HG02870 (cell line): ENCODE data around the gene BLOC1S1.

Experiments used
- ATAC-seq: cut with Tn5 transposase; IDR thresholded peaks from one replicate; pipeline ENCODE4 v1.9.1; 2021; ENCODE audit warnings: mild to moderate bottlenecking, moderate library complexity; ENCODE audit not compliant: unreplicated experiment

Gene BLOC1S1

DNA sequence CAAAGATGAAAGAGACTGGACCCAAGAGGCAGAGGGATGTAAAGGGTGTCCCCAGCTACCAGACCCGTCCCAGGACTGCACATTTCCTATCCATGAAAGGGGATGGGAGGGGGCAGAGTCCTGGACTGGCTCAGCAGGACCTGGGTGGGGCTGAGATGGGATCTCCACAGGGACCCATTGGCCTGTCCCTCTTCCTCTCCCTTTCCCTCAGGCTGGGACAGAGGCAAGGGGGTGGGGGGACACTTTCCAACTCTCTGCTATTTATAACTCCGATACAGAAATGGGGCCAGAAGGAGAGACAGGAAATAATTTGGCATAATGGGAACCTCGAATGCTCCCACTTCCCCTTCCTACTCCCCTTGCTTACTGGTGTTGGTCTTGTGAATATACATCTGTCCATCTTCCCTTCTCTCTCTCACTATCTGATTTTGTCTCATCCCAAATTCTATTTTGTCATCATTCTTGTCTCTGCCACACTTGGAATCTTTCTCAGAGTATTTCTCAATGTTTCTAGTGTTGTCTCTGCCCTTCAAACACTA is 7.1 kb upstream of the BLOC1S1 start:
- ATAC-seq: no peak

DNA sequence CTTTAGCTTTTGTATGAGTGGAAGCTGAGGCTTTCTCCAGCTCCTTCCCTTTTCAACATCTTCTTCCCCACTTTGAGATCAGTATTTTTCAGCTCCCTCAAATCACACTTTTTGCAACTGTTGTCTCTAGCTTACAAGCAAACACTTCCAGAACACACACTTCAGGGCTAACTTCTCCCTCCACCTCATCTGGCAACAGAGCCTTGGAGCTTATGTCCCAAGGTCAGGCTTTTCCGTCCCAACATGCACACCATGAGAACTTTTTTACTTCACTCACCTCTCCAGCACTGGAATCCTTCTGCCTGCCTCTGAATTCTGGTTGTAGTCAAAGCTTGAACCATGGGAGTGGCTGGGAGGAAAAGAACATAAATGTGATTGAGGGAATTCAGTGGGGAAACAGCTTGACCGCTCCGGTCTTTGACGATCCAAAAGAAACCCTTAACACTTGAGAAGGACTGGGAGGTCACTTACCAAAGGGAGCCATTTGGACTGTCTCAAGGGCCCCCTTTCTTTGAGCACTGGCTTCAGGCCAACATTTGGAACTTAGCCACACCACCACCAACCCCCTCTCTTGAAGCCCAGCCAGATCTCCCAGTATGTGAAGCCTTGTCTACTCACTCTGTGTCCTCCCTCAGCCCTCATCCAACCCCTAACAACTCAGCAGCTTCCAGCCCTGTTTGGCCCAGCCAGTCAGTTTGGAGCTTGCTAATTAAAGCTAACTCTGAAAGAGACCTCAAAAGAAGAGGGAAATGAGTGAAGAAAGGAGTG is 3.9 kb upstream of the BLOC1S1 start:
- no peak for ATAC-seq

DNA sequence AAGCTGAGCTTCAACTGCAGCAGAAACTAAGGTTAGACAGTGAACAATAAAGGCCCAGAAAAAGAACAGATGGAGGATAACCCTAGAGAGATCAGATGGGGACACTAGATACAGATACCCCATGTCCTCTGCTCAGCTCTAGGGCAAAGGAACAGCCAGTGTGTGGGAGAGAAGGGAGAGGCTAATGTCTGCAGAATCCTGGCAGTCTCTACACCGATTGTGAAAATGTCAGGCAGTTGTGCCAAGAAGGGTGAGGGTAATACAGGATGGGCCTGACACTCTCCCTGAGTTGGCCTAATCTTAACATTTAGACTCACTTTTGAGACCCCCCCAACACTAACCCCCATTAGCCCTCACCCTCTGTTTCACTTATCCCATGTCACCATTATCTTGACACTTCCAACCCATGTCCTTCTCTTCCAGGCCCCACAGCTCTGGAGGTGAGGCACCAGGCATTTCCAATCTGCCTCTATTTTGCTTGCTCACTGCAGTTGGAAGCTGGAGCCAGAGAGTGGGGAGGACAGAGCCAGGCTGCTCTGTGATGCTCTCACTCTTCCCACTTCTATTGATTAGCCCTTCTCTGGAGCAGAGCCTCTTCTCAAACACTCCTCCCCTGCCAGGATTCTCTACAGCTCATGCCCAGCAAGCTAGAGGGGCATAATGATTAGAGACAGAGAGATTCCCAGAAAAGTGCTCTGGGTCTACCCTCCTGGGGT is 3.0 kb upstream of the BLOC1S1 start:
- no peak for ATAC-seq

DNA sequence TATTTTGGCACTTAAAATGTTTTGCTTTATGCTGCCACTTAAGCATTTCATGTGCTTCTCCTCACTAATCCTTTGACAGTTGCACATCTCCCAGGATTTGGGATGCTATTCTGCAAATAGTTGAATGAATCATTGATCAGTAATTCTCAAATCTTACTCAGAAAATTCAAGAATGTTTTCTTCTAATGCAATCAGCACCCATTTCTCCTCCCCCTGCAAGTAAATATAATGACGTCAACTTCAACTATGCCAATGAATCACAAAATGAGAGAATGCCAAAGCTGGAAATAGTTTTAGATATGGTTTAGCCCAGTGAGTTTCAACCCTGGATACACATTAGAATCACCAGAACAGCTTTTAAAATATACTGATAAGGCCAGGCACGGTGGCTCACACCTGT is 2.1 kb upstream of the BLOC1S1 start:
- no peak for ATAC-seq

DNA sequence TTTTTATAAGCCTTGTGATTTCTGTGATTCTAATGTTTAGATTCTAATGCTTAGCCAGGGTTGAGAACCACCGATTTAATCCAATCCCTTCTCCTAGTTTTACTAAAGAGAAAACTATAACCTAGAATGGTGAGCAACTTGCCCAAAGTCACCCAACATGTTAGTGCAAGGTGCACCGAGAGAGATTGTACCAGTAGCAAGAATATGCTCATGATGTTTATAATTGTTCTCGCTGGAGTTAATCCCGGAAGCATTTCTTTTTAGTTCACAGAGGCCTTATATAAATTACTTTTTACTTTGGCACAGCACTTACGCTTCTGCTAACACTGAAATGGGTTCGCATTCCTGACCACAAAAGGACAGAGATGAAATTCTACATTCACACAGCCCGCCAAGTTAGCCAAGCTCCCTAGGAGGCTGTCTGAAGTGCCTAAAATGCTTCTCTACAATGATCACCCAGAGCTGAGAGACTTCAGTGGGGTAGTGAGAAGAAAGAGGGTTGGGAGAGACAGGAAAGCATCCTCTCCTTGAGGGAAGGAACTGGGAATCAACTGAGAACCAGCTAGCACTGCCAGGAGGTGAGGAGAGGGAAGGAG is 579 bp upstream of the BLOC1S1 start:
- no peak for ATAC-seq

DNA sequence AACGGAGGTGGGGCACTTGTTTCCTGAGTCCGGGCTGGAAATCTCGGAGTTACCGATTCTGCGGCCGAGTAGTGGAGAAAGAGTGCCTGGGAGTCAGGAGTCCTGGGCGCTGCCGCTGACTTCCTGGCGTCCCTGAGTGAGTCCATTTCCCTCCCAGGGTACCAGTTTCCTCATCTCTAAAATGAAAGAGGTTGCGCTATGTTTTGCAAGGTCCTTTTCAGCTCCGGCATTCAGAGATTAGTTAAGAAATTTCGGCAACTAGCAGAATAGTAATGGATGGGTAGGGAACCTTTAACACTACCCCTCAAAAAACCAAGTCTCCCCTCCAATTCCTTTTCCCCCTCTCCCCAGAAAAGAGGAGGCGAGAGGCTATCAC is 724 bp downstream of the BLOC1S1 start:
- no peak for ATAC-seq

DNA sequence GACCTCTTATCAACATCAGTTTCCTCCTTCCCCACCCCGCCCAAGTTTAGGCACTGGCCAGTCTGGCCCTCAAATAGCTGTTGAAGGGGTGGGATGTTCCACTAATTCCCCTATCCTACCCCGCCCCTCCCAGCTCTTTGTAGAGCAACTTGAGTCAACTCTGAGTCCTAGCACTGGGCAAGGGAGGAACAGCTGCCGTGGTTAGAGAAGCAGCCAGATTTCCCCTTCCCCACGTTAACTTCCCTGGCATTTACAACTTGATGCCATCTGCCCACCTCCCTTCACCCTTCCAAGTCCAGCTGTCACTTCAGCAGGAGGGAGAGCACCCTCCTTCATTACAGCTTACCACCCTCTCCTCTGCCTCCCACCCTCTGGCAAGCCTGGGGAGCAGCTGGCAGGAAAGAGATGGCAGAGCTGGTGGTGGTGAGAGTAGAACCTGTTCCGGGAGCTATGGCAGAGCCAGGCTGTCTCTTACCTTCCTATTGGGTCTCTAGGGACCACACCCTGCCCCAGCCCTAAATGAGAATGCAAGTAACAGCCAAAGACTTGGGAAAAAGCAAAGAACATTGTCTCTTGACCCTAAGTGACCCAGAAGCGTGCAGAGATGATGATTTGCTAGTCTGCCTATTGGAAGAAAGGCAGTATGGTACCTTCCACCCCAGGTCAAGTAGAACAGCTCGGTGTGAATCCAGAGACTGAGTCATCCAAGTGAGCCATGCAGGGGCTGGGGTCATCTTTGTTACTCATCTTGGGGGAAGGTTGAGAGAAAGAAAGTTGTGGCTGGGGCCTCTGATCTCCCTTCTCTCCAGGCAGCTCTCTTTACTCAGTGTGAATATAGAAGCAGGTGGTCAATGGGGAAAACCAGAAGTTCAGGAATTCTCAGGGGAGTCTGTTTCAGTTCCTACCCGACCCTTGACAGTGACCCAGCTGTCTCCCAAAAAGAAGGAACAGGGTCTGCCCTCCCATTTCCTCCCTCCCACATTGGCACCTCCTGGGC is 1.5 kb downstream of the BLOC1S1 start:
- ATAC-seq: no peak

DNA sequence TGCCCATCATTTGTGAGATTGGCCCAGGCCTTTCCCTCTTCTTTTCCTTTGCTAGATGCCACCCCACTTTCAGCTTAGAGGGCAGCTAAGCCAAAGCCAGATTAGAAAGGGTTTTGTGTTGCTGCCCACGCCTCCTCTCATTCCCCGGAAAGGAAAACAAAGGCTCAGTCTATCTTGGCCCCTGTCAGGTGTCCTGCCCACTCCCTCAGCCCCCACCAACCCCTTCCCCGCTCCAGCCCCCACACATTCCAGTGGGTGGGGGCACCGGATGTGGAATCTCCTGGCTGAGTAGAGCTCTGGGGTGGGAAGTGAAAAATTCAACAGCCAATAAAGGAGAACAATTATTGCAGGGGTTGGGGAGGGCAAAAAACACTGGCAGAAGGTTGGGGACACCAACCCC is 2.2 kb downstream of the BLOC1S1 start:
- ATAC-seq: no peak

DNA sequence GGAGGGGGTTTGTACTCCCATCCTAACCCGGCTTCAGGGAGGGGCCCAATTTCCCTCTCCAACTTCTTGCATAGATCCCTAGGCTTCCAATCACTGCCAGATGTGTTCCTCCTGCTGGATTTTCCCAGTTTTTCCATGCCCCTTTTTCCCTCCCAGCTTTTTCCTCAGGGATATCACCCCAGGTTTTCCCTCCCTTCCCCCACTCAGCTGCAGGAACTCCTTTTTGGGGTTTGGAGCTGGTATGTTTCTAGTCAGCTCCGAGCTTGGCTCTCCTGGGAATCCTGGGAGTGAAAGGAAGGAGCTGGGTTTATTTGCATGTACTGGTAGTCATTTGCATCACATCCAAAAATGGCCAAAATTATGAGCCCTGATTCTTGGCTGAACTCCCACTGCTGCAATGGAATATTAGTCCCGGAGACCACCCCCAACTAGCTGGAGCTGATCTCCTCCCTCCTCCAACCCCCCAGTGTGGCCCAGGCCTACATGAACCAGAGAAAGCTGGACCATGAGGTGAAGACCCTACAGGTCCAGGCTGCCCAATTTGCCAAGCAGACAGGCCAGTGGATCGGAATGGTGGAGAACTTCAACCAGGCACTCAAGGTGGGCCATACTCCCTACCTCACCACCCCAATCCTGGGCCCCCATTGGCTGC is 2.9 kb downstream of the BLOC1S1 start:
- ATAC-seq: no peak

DNA sequence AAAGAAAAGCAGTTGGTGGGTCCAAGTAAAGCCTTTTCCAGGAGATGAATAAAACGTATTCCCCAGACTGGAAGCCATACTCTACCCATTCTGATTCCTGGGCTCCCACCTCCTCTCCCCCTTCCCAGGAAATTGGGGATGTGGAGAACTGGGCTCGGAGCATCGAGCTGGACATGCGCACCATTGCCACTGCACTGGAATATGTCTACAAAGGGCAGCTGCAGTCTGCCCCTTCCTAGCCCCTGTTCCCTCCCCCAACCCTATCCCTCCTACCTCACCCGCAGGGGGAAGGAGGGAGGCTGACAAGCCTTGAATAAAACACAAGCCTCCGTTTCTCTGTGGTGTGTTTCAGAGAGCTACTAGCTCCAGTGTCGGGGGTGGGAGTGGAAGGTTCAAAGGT is 3.5 kb downstream of the BLOC1S1 start:
- ATAC-seq: no peak

DNA sequence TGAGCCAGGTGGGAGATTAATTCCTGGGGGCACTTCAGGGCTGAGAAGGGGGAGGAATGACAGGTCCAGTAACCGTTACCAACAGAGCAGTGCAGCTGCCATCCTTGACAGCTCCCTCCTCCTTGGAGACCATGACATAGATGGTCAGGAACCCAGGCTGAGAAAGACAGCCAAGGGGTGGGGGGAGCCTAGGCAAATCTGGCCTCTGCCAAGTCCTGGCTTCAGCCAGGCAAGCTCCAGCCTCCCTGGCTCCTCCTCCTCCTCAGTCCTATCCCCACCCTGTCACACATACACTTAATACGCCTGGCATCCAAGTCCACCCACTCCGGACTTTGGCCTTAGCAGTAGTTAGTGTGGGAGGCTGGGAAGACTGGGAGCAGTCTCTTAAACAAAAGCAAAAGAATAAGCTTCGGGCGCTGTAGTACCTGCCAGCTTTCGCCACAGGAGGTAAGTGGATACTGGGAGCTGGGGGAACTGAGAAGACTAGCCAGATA is 4.3 kb downstream of the BLOC1S1 start, which contains the start of gene RDH5:
Gene RDH5 (plus strand): TSS at position 323 of the 494 bp plus-strand sequence. CDS start 792 bp downstream, outside the sequence.
- no peak for ATAC-seq

DNA sequence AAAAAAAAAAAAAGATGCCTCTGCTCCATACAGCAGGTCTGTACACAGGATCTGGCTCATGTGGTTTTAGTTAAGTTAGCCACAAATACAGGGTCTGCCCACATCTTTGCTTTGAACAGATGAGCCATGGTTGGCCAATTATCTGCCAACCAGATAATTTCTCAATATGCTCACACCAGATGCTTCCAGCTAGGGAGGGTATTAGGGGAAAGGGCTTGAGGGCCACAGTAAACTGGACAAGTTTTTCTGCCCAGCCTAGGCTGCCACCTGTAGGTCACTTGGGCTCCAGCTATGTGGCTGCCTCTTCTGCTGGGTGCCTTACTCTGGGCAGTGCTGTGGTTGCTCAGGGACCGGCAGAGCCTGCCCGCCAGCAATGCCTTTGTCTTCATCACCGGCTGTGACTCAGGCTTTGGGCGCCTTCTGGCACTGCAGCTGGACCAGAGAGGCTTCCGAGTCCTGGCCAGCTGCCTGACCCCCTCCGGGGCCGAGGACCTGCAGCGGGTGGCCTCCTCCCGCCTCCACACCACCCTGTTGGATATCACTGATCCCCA is 5.1 kb downstream of the BLOC1S1 start:
- ATAC-seq: no peak

DNA sequence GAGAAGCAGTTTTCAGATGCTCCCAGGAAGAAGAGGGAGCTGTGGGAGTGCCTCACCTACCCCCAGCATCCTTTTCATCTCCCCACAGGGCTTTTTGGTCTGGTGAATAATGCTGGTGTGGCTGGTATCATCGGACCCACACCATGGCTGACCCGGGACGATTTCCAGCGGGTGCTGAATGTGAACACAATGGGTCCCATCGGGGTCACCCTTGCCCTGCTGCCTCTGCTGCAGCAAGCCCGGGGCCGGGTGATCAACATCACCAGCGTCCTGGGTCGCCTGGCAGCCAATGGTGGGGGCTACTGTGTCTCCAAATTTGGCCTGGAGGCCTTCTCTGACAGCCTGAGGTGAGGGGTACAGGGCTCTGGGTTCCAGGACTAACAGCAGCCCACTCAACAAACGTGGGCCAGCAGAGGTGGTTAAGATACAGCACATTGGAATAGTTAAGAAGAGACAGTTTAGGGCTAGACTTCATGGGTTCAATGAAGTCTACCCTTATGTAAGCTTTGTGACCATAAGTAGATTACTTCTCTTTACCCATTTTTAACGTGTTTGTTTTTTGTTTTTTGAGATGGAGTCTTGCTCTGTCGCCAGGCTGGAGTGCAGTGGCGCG is 5.9 kb downstream of the BLOC1S1 start:
- no peak for ATAC-seq

DNA sequence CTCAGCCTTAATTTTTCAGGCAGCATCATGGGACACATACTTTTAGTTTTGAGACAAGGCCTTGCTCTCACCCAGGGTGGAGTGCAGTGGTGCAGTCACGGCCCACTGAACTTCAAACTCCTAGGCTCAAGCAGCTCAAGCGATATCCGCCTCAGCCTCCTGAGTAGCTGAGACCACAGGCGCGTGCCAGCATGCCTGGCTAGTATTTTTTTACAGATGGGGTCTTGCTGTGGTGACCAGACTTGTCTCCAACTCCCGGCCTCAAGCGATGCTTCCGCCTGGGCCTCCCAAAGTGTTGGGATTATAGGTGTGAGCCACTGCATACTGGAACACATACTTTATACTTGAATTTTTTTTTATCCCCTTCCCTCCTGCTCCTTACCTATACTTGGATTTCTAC is 7.1 kb downstream of the BLOC1S1 start:
- no peak for ATAC-seq

DNA sequence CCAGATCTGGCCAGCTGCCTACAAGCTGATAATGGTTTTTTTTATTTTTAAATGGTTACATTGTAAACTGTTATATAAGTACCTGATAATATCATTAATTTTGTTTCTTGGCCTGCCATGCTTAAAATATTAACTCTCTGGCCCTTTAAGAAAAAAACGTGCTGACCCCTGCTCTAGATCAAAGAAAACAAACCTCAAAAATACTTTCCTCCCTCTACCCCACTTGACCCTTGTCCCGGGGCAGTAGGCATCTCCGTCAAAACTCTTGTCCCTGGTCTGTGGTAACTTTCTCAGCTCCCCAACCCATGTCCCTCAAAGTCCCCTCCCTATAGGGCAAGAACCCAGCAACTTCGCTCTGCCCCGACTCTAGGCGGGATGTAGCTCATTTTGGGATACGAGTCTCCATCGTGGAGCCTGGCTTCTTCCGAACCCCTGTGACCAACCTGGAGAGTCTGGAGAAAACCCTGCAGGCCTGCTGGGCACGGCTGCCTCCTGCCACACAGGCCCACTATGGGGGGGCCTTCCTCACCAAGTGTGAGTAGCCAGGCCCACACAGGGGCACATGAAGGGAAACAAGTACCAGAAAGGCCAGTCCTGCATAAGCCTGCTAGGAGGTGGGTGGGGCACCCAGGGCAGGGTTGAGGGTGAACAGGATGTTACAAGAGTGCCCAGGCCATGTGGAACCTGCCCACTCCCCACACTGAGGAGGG is 7.8 kb downstream of the BLOC1S1 start:
- ATAC-seq: no peak

DNA sequence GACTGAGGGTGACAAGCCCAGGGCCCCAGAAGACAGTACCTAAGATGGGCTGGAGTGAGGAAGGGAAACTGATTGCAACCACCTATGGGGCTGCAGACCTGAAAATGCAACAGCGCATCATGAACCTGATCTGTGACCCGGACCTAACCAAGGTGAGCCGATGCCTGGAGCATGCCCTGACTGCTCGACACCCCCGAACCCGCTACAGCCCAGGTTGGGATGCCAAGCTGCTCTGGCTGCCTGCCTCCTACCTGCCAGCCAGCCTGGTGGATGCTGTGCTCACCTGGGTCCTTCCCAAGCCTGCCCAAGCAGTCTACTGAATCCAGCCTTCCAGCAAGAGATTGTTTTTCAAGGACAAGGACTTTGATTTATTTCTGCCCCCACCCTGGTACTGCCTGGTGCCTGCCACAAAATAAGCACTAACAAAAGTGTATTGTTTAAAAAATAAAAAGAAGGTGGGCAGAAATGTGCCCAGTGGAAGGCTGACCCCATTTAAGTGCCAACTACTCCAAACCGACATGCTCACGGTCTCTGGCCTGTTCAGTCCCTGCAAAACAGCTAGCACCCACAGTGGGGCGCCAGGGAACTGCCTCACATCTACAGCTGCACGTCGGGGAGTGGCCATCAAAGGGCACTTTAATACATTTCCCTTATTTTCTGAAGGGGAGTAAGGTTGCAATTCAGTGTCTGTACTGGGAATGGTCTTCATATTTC is 8.5 kb downstream of the BLOC1S1 start:
- no peak for ATAC-seq

DNA sequence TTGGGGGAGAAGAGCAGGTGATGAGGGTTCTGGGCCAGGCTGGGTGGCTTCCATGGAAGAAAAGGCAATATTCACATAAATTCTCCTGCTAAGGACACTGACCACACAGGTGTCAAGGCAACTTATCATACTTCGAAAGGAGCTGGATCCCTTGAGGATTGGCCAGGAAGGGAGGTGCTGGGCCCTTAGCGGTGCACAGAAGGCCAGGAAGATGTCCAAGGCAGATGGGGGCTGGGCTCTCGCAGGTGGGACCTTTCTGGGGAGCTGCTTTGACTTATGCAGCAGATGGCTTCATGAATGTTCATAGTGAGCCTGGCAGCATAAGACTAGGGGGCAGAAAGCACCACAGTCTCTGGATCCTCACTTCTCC is 9.1 kb downstream of the BLOC1S1 start:
- no peak for ATAC-seq

DNA sequence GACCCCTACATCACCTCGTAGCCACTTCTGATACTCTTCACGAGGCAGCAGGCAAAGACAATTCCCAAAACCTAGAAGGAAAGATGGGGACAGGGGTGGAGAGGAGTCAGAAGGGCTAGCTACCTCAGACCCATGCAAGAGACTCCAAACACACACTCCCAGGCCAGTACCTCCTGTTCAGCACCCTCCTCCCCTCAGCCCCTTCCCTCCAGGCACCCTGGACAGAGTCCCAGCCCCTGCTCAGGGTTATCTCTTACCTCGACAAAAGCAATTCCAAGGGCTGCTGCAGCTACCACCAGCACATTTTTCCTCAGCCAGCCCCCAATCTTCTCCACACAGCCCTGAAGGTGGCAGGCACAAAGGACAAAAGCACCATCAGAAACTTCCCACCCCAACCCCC is 9.7 kb downstream of the BLOC1S1 start:
- no peak for ATAC-seq
